AG09309 (cell line): ENCODE measurements around the gene KCNG4.
A peak's percentile ranks its signal among the peaks of the same experiment; 100 is the strongest.

Experiments
- DNase-seq: peaks from one replicate; pipeline ENCODE4 v3.0.0-alpha.2; 2010; ENCODE audit warnings: low read depth
- H3K4me3 ChIP-seq: 2 replicates; pipeline ENCODE4 v1.5.1; 2011; ENCODE audit warnings: mild to moderate bottlenecking, low read depth, low read length, moderate library complexity; ENCODE audit not compliant: control insufficient read depth
- CTCF ChIP-seq: IDR thresholded peaks from 2 replicates; pipeline ENCODE4 v1.5.1; 2011; ENCODE audit warnings: mild to moderate bottlenecking, low read depth, low read length, inconsistent platforms; ENCODE audit not compliant: insufficient read depth, control insufficient read depth; ENCODE audit errors: missing control alignments

The KCNG4 gene

GRCh38 chr16:84193480-84193879 is 46.3 kb downstream of the KCNG4 start:
- no peak overlapping the region for H3K4me3 ChIP-seq
- TF ChIP-seq CTCF = no peak
- DNase-seq = no peak

GRCh38 chr16:84191466-84191865 is 48.3 kb downstream of the KCNG4 start:
- no peak overlapping the region for H3K4me3 ChIP-seq
- no peak for TF ChIP-seq CTCF
- DNase-seq = no peak

GRCh38 chr16:84190731-84191388 is 49.0 kb downstream of the KCNG4 start, which contains the start of gene ADAD2:
TSS of gene ADAD2 (plus strand) at chr16:84191157. CDS start at chr16:84191231, 74 bp downstream.
- H3K4me3 ChIP-seq = no peak within 1 kb of the TSS
- no peak for DNase-seq
- TF ChIP-seq CTCF = no peak

GRCh38 chr16:84186685-84187437 is 53.0 kb downstream of the KCNG4 start, which contains the start of gene TAF1C:
TSS of gene TAF1C (minus strand) at chr16:84187057. CDS start at chr16:84184988, 2,069 bp downstream.
- peak; percentile 72 for DNase-seq
- peak; percentile 98 for TF ChIP-seq CTCF
- peak within 1 kb of the TSS; percentile 100 for H3K4me3 ChIP-seq

- no peak for DNase-seq
- no peak for TF ChIP-seq CTCF
- no peak overlapping the region for H3K4me3 ChIP-seq
Observed at GRCh38 chr16:84184775-84185174, 55.0 kb downstream of the KCNG4 start.

- H3K4me3 ChIP-seq = no peak overlapping the region
- peak; percentile 38 for TF ChIP-seq CTCF
- DNase-seq = no peak
Observed at GRCh38 chr16:84183911-84184591, 55.8 kb downstream of the KCNG4 start.
